ENCODE measurements around the gene SP140.

SP140 gene

GRCh38 chr2:230225486-230225885 is at the start of gene SP140:
SP140 (plus strand) TSS chr2:230225736; CDS start chr2:230225845, 109 bp downstream.
- H3K4me3 ChIP-seq (ENCODE audit: low read depth, low read length) = no peak within 1 kb of the TSS
- peaks cover 4% of the 10 kb centered on the region; the same call in 1 of the 2 replicates for H3K4me1 ChIP-seq (ENCODE audit: control insufficient read depth, insufficient read depth, low read length)
- H3K27me3 ChIP-seq (ENCODE audit: control insufficient read depth, insufficient read depth, low read length) = no peaks in the 10 kb centered on the region
- no peak within 1 kb of the TSS for H3K27ac ChIP-seq (ENCODE audit: low read depth, low read length)
- no peak within 1 kb of the TSS for H3K9ac ChIP-seq (ENCODE audit: low read length)
- H3K9me3 ChIP-seq (ENCODE audit: control insufficient read depth, insufficient read depth, low read depth, low read length) = peaks cover 5% of the 10 kb centered on the region; the same call in 1 of the 2 replicates
- H3K36me3 ChIP-seq (ENCODE audit: control insufficient read depth, insufficient read depth, low read length) = no peaks in the 10 kb centered on the region

GRCh38 chr2:230176996-230177395 is 48.5 kb upstream of the SP140 start:
- H3K27ac ChIP-seq (ENCODE audit: low read depth, low read length) = no peak overlapping the region
- H3K9ac ChIP-seq (ENCODE audit: low read length) = no peak overlapping the region
- no peak overlapping the region for H3K4me3 ChIP-seq (ENCODE audit: low read depth, low read length)

GRCh38 chr2:230178546-230179485 is 46.7 kb upstream of the SP140 start:
- Histone ChIP-seq H3K9me3 (ENCODE audit: control insufficient read depth, insufficient read depth, low read depth, low read length) (no peaks in the 10 kb centered on the region), H3K9ac (ENCODE audit: low read length) (no peak overlapping the region), H3K4me1 (ENCODE audit: control insufficient read depth, insufficient read depth, low read length) (peaks cover 9% of the 10 kb centered on the region), H3K36me3 (ENCODE audit: control insufficient read depth, insufficient read depth, low read length) (no peaks in the 10 kb centered on the region), H3K27ac (ENCODE audit: low read depth, low read length) (no peak overlapping the region), H3K27me3 (ENCODE audit: control insufficient read depth, insufficient read depth, low read length) (no peaks in the 10 kb centered on the region), H3K4me3 (ENCODE audit: low read depth, low read length) (no peak overlapping the region)

More at GRCh38 chr2:230176996-230177395, 48.5 kb upstream of the SP140 start:
- peaks cover 9% of the 10 kb centered on the region for H3K4me1 ChIP-seq (ENCODE audit: control insufficient read depth, insufficient read depth, low read length)
- no peaks in the 10 kb centered on the region for H3K9me3 ChIP-seq (ENCODE audit: control insufficient read depth, insufficient read depth, low read depth, low read length)
- no peaks in the 10 kb centered on the region for H3K27me3 ChIP-seq (ENCODE audit: control insufficient read depth, insufficient read depth, low read length)
- H3K36me3 ChIP-seq (ENCODE audit: control insufficient read depth, insufficient read depth, low read length) = no peaks in the 10 kb centered on the region

- peaks cover 9% of the 10 kb centered on the region for H3K4me1 ChIP-seq (ENCODE audit: control insufficient read depth, insufficient read depth, low read length)
- H3K36me3 ChIP-seq (ENCODE audit: control insufficient read depth, insufficient read depth, low read length) = no peaks in the 10 kb centered on the region
- no peaks in the 10 kb centered on the region for H3K27me3 ChIP-seq (ENCODE audit: control insufficient read depth, insufficient read depth, low read length)
Observed at GRCh38 chr2:230179907-230180306, 45.6 kb upstream of the SP140 start.

GRCh38 chr2:230181195-230181594 is 44.3 kb upstream of the SP140 start:
- no peaks in the 10 kb centered on the region for H3K9me3 ChIP-seq (ENCODE audit: control insufficient read depth, insufficient read depth, low read depth, low read length)
- no peaks in the 10 kb centered on the region for H3K36me3 ChIP-seq (ENCODE audit: control insufficient read depth, insufficient read depth, low read length)

More at GRCh38 chr2:230179907-230180306, 45.6 kb upstream of the SP140 start:
- Histone ChIP-seq H3K27ac (ENCODE audit: low read depth, low read length) (no peak overlapping the region), H3K9me3 (ENCODE audit: control insufficient read depth, insufficient read depth, low read depth, low read length) (no peaks in the 10 kb centered on the region), H3K9ac (ENCODE audit: low read length) (no peak overlapping the region), H3K4me3 (ENCODE audit: low read depth, low read length) (no peak overlapping the region)

GRCh38 chr2:230184727-230185578 is 40.6 kb upstream of the SP140 start:
- Histone ChIP-seq H3K9ac (ENCODE audit: low read length) (no peak overlapping the region), H3K9me3 (ENCODE audit: control insufficient read depth, insufficient read depth, low read depth, low read length) (no peaks in the 10 kb centered on the region), H3K27ac (ENCODE audit: low read depth, low read length) (no peak overlapping the region), H3K27me3 (ENCODE audit: control insufficient read depth, insufficient read depth, low read length) (no peaks in the 10 kb centered on the region), H3K4me1 (ENCODE audit: control insufficient read depth, insufficient read depth, low read length) (no peaks in the 10 kb centered on the region), H3K4me3 (ENCODE audit: low read depth, low read length) (no peak overlapping the region), H3K36me3 (ENCODE audit: control insufficient read depth, insufficient read depth, low read length) (no peaks in the 10 kb centered on the region)

More at GRCh38 chr2:230181195-230181594, 44.3 kb upstream of the SP140 start:
- H3K9ac ChIP-seq (ENCODE audit: low read length) = no peak overlapping the region
- no peak overlapping the region for H3K27ac ChIP-seq (ENCODE audit: low read depth, low read length)
- H3K4me3 ChIP-seq (ENCODE audit: low read depth, low read length) = no peak overlapping the region
- H3K27me3 ChIP-seq (ENCODE audit: control insufficient read depth, insufficient read depth, low read length) = no peaks in the 10 kb centered on the region
- H3K4me1 ChIP-seq (ENCODE audit: control insufficient read depth, insufficient read depth, low read length) = peaks cover 9% of the 10 kb centered on the region

DNA sequence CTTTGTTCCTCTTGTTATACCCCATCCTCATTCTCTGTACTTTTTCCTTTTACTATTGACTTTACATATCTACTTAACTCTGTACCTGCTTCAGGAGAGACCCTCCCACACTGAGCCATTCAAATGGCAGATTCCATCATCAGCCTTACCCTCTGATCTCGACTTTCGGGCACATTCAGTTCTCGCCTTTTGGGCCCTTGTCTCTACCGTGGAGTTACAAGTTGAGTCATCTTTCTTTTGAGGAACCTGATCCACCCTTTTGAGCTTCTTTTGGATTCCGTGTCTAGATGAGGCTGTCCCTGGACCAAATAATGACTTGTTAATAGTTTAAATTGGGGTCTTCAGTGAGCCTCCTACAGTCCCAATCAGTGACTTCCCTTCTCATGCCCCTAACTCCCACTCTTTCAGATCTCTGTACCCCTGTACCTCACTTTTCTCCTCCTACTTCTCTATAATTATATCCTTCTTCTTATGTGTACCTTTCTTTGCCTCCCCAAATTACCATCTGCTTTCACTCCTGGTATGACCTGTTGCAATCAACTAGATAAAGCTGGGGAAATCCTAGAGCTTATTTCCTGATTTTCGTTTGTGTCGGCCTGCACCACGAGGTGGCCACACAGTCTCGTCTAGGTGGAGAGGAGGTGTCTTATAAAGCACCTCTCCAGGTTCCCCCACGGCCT is 23.0 kb upstream of the SP140 start:
- H3K9ac ChIP-seq (ENCODE audit: low read length) = no peak overlapping the region
- no peaks in the 10 kb centered on the region for H3K36me3 ChIP-seq (ENCODE audit: control insufficient read depth, insufficient read depth, low read length)
- no peak overlapping the region for H3K27ac ChIP-seq (ENCODE audit: low read depth, low read length)
- no peaks in the 10 kb centered on the region for H3K27me3 ChIP-seq (ENCODE audit: control insufficient read depth, insufficient read depth, low read length)
- peaks cover 3% of the 10 kb centered on the region; the same call in 1 of the 2 replicates for H3K9me3 ChIP-seq (ENCODE audit: control insufficient read depth, insufficient read depth, low read depth, low read length)
- H3K4me3 ChIP-seq (ENCODE audit: low read depth, low read length) = no peak overlapping the region
- H3K4me1 ChIP-seq (ENCODE audit: control insufficient read depth, insufficient read depth, low read length) = no peaks in the 10 kb centered on the region

GRCh38 chr2:230203110-230203676 is 22.3 kb upstream of the SP140 start:
- H3K9me3 ChIP-seq (ENCODE audit: control insufficient read depth, insufficient read depth, low read depth, low read length) = peaks cover 3% of the 10 kb centered on the region; the same call in 1 of the 2 replicates
- no peaks in the 10 kb centered on the region for H3K27me3 ChIP-seq (ENCODE audit: control insufficient read depth, insufficient read depth, low read length)
- no peak overlapping the region for H3K9ac ChIP-seq (ENCODE audit: low read length)
- H3K27ac ChIP-seq (ENCODE audit: low read depth, low read length) = no peak overlapping the region
- H3K4me1 ChIP-seq (ENCODE audit: control insufficient read depth, insufficient read depth, low read length) = no peaks in the 10 kb centered on the region
- H3K4me3 ChIP-seq (ENCODE audit: low read depth, low read length) = no peak overlapping the region
- no peaks in the 10 kb centered on the region for H3K36me3 ChIP-seq (ENCODE audit: control insufficient read depth, insufficient read depth, low read length)

GRCh38 chr2:230205034-230205433 is 20.5 kb upstream of the SP140 start:
- no peaks in the 10 kb centered on the region for H3K27me3 ChIP-seq (ENCODE audit: control insufficient read depth, insufficient read depth, low read length)
- no peaks in the 10 kb centered on the region for H3K36me3 ChIP-seq (ENCODE audit: control insufficient read depth, insufficient read depth, low read length)
- H3K4me1 ChIP-seq (ENCODE audit: control insufficient read depth, insufficient read depth, low read length) = no peaks in the 10 kb centered on the region
- peaks cover 3% of the 10 kb centered on the region; the same call in 1 of the 2 replicates for H3K9me3 ChIP-seq (ENCODE audit: control insufficient read depth, insufficient read depth, low read depth, low read length)
- H3K4me3 ChIP-seq (ENCODE audit: low read depth, low read length) = no peak overlapping the region
- H3K27ac ChIP-seq (ENCODE audit: low read depth, low read length) = no peak overlapping the region
- no peak overlapping the region for H3K9ac ChIP-seq (ENCODE audit: low read length)

DNA sequence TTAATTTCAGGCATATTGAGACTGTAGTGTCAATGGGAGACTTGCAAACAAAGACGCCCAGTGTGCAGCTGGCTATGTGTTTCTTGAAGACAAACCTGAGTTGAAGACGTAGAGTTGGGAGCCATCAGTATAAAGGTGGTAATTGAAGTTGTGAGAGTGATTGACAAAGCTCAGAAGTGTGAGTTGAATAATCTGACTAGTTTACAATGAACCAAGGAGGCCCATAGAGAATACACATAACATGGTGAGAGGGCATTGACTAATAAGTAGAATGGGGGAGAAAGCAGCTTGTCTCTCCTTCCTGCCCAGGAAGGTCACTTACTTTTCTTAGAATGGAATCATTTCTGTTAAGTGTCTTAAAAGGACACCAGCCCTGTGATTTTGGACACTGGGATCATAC is 19.8 kb upstream of the SP140 start:
- Histone ChIP-seq H3K27me3 (ENCODE audit: control insufficient read depth, insufficient read depth, low read length) (no peaks in the 10 kb centered on the region), H3K4me3 (ENCODE audit: low read depth, low read length) (no peak overlapping the region), H3K9me3 (ENCODE audit: control insufficient read depth, insufficient read depth, low read depth, low read length) (peaks cover 3% of the 10 kb centered on the region; the same call in 1 of the 2 replicates), H3K36me3 (ENCODE audit: control insufficient read depth, insufficient read depth, low read length) (no peaks in the 10 kb centered on the region), H3K4me1 (ENCODE audit: control insufficient read depth, insufficient read depth, low read length) (no peaks in the 10 kb centered on the region), H3K27ac (ENCODE audit: low read depth, low read length) (no peak overlapping the region), H3K9ac (ENCODE audit: low read length) (no peak overlapping the region)

Data from HUES6 (cell line).